GM12872 (cell line): ENCODE data around the gene HPSE2.

Source experiments
- TF ChIP-seq, protein P1 (sequence below): IDR thresholded peaks from 3 replicates; pipeline ENCODE4 v1.5.1; 2011; ENCODE audit warnings: low read depth, mild to moderate bottlenecking, low read length, moderate library complexity; ENCODE audit not compliant: insufficient read depth

HPSE2 gene

DNA sequence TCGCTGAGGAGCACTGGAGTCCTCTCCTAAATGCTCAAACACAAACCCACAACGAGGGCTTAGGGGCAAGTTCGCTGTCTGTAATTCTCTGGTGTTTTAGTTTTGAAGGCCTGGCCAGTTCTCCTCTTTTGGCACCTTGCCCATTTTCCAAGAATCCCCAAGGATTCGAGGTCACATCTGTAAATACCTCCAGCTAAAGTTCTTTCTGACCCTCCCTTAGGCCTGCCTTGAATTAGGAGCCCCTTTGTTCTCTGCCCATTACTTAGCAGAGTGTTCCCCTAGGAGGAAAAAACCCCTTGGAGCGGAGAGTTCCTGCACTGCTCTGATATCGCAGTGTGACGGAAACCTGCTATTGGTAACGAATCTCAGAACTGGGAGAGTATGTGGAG, 819.9 kb downstream of the HPSE2 start:
- TF ChIP-seq, protein P1, sequence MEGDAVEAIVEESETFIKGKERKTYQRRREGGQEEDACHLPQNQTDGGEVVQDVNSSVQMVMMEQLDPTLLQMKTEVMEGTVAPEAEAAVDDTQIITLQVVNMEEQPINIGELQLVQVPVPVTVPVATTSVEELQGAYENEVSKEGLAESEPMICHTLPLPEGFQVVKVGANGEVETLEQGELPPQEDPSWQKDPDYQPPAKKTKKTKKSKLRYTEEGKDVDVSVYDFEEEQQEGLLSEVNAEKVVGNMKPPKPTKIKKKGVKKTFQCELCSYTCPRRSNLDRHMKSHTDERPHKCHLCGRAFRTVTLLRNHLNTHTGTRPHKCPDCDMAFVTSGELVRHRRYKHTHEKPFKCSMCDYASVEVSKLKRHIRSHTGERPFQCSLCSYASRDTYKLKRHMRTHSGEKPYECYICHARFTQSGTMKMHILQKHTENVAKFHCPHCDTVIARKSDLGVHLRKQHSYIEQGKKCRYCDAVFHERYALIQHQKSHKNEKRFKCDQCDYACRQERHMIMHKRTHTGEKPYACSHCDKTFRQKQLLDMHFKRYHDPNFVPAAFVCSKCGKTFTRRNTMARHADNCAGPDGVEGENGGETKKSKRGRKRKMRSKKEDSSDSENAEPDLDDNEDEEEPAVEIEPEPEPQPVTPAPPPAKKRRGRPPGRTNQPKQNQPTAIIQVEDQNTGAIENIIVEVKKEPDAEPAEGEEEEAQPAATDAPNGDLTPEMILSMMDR, result no peak

DNA sequence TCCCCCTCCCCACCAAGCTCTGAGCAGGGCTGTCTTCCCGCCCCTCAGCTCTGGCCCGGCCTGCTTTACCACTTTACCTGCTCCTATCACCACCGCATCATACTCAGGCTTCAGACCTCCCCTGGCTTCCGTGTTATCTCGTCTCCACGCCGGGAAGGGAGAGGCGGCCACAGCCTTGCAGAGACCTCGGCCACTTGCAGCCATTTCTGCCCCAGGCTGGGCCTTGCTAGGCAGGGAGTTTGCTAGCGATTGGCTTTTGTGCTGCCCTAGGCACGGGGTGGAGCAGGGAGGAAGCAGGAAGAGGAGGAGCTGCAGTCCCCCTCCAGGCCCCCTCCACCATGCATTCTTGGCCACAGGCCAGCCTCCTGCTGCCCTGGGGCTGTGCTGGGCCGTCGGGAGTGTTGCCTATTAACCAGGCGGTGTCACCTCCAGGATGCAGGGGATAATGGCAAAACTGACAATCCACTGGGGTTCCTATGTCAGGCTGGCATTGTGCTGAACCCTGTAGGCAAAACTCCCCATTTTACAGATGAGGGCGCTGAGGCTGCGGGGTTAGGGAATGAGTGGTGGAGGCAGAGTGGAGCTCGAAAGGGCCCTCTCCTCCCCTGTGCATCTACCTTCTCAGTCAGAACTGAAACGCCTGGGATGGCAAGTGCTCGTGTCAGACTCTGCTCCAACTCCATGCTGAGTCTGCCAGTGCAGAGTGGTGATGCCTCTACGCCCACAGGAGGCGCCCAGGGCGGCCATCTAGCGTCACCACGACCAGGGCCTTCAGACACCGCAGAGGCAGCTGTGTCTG, 820.5 kb downstream of the HPSE2 start, which contains the start of gene PYROXD2:
TSS of gene PYROXD2 (minus strand) at position 251 of the 799 bp plus-strand sequence. CDS start at position 204, 47 bp downstream.
- TF ChIP-seq, protein P1, result no peak

DNA sequence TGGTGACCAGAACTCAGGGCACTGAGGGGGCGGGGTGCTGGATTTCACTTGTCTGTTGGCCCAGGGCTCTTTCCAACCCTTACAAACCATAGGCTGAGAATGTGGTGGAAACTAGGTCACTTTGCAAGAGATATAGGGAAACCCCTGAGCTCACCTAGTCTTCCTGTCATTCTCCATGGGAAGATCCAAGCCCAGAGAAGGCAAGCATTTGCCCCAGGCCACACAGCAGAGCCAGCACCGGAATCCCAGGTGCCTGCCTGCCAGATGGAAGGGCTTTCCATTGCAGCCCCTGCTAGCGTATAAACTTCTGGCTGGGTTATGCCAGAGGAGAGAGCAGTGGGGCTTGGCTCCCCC, 821.1 kb downstream of the HPSE2 start:
- TF ChIP-seq, protein P1, result no peak

DNA sequence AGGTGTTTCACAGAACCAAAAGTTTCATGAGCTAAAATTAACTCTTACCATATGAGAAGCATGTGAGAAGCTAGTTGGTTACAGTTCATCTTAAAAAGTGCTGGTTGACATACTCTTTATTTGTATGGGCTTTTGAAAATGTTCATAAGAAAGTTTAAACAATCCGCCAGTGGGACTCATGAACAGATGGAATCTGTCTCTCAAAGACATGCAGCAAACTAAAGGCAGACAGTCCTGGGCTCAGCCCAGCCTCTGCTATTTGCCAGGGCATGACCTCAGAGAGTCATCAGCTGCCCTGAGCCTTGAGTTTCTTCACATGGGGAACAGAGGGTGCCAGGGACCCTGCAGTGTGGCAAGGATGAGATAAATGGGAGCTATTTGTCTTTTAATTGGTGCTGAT, 823.9 kb downstream of the HPSE2 start:
- TF ChIP-seq, protein P1, result no peak

DNA sequence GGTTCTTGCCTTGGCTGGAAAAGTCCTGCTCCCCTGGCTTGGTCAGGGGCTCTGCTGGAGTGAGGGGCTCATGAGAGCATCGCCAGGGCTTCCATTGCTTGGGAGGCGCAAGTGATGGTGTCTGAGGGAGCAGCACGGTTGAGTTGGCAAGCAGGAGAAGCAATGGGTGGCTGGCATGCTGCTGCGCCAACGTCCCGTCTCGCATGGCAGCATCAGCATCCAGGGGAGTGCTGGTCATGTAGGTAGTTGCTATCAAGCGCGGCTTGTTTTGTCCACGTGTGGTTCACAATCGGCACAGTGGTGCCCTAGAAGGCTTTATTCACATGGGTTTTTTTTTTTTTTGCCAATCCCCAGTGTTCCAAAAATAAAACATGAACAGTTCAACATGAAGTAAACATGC, 824.5 kb downstream of the HPSE2 start:
- TF ChIP-seq, protein P1, result no peak

DNA sequence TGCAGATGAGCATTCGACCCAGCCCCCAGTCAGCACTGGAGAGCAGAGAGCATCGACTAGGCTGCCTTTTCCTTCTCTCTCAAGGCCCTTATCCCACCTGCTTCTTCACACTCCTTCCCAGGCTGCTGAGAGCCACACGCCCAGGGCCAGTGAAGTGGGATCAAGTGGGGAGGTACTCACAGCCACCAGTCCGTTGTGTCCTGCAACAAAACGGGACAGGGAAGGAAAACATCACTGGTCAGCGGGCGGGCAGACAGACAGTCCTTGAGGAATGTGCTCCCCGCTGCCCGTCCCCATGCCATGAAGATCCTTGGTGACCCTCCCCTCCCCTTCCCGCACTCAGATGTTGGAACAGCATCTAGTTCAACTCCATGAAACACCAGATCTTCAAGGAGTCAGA, 824.9 kb downstream of the HPSE2 start:
- TF ChIP-seq, protein P1, result no peak

DNA sequence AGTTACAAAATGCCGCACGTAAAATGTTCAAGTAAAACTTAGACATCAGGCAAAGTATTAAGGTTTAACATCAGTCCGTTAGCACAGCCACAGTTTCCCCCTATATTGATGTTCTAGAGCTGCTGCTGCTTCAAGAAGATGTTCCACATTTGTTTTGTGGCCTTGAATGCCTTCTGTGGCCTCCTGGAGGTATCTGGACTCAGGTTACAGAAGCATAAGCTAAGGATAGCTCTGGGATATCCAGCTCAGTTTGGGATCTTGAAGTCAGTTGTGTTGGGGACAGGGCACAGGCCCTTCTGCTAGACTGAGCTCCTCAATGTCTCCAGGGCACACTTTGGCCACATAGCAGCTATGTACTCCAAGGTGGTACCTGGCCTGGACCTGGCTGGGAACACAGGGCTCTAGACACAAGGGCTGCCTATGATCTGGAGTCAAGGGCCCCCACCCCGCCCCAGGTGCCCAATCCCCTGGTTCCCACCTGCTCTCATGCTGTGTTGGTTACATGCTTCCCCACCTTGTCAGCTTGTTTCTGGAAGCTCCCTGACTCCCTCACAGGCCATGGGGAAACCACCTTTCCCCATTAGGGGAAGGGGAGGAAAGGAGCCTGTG, 825.4 kb downstream of the HPSE2 start:
- TF ChIP-seq, protein P1, result no peak
